ENCODE results near the gene LARGE2. TPM values are rescaled to one million over a fixed set of nuclear protein-coding genes. Genes with fewer than 3 reads are reported as not detected.
A peak's percentile ranks its signal among the peaks of the same experiment; 100 is the strongest.

The LARGE2 gene
- total and polyA plus RNA-seq, 4 donors = 2.4 to 18.4 (median 14.5) TPM

GRCh38 chr11:45961751-45962240 lies 39.3 kb downstream of the LARGE2 start:
- ATAC-seq (ENCODE audit: insufficient read depth, low FRiP score) (no peak), DNase-seq (no peak)
- 67 to 82% methylated on average over 7 of the region's 7 CpGs for WGBS, 2 donors
- H3K9ac ChIP-seq (ENCODE audit: insufficient read depth in 1 of 2, low read length in 2 of 2) = no peak overlapping the region
- no peaks in the 10 kb centered on the region for H3K9me3 ChIP-seq (ENCODE audit: control insufficient read depth in 4 of 4, insufficient read depth in 3 of 4, low read length in 3 of 4)
- no peak overlapping the region for H3K4me3 ChIP-seq
- H3K36me3 ChIP-seq (ENCODE audit: control insufficient read depth in 4 of 4, insufficient read depth in 4 of 4, low read length in 4 of 4) = peaks cover 5 to 17% (median 12%) of the 10 kb centered on the region in 4 donors
- H3K4me1 ChIP-seq (ENCODE audit: control insufficient read depth in 5 of 5, insufficient read depth in 5 of 5, low read length in 5 of 5) = peaks cover 0 to 8% (median 0%) of the 10 kb centered on the region in 5 donors
- no peak for TF ChIP-seq CTCF (IDR thresholded peaks at IDR 0.05; ENCODE audit: control extremely low read depth, extremely low read depth)
- H3K27ac ChIP-seq (ENCODE audit: low read depth in 1 of 2, low read length in 1 of 2) = no peak overlapping the region
- no peaks in the 10 kb centered on the region for H3K27me3 ChIP-seq (ENCODE audit: control insufficient read depth in 3 of 3, insufficient read depth in 3 of 3, low read length in 2 of 3)

GRCh38 chr11:45964911-45965389 lies 42.5 kb downstream of the LARGE2 start:
- DNase-seq (peak; percentile 81 to 90 (median 87)), ATAC-seq (ENCODE audit: insufficient read depth, low FRiP score) (peak; percentile 69)
- H3K27me3 ChIP-seq (ENCODE audit: control insufficient read depth in 3 of 3, insufficient read depth in 3 of 3, low read length in 2 of 3) = no peaks in the 10 kb centered on the region
- no peak overlapping the region for H3K9ac ChIP-seq (ENCODE audit: insufficient read depth in 1 of 2, low read length in 2 of 2)
- H3K36me3 ChIP-seq (ENCODE audit: control insufficient read depth in 4 of 4, insufficient read depth in 4 of 4, low read length in 4 of 4) = peaks cover 12 to 32% (median 25%) of the 10 kb centered on the region in 4 donors
- no peaks in the 10 kb centered on the region for H3K9me3 ChIP-seq (ENCODE audit: control insufficient read depth in 4 of 4, insufficient read depth in 3 of 4, low read length in 3 of 4)
- H3K4me1 ChIP-seq (ENCODE audit: control insufficient read depth in 5 of 5, insufficient read depth in 5 of 5, low read length in 5 of 5) = peaks cover 0 to 8% (median 0%) of the 10 kb centered on the region in 5 donors
- no peak overlapping the region for H3K4me3 ChIP-seq
- no peak overlapping the region for H3K27ac ChIP-seq (ENCODE audit: low read depth in 1 of 2, low read length in 1 of 2)
- peak; percentile 79 for TF ChIP-seq CTCF (IDR thresholded peaks at IDR 0.05; ENCODE audit: control extremely low read depth, extremely low read depth)
- WGBS, 2 donors = 27 to 32% methylated on average over 9 of the region's 9 CpGs

- Histone ChIP-seq H3K27me3 (ENCODE audit: control insufficient read depth in 3 of 3, insufficient read depth in 3 of 3, low read length in 2 of 3) (no peaks in the 10 kb centered on the region), H3K27ac (ENCODE audit: low read depth in 1 of 2, low read length in 1 of 2) (no peak overlapping the region), H3K4me1 (ENCODE audit: control insufficient read depth in 5 of 5, insufficient read depth in 5 of 5, low read length in 5 of 5) (no peaks in the 10 kb centered on the region), H3K36me3 (ENCODE audit: control insufficient read depth in 4 of 4, insufficient read depth in 4 of 4, low read length in 4 of 4) (peaks cover 14 to 35% (median 25%) of the 10 kb centered on the region in 4 donors), H3K4me3 (no peak overlapping the region), H3K9ac (ENCODE audit: insufficient read depth in 1 of 2, low read length in 2 of 2) (no peak overlapping the region), H3K9me3 (ENCODE audit: control insufficient read depth in 4 of 4, insufficient read depth in 3 of 4, low read length in 3 of 4) (no peaks in the 10 kb centered on the region)
- ATAC-seq (ENCODE audit: insufficient read depth, low FRiP score) (no peak), DNase-seq (no peak)
- WGBS, 2 donors = 84 to 87% methylated on average over 2 of the region's 2 CpGs
- TF ChIP-seq CTCF (IDR thresholded peaks at IDR 0.05; ENCODE audit: control extremely low read depth, extremely low read depth) = no peak
Measured at GRCh38 chr11:45967506-45967905, 45.0 kb downstream of the LARGE2 start.

- no peak overlapping the region for H3K9ac ChIP-seq (ENCODE audit: insufficient read depth in 1 of 2, low read length in 2 of 2)
- no peak overlapping the region for H3K27ac ChIP-seq (ENCODE audit: low read depth in 1 of 2, low read length in 1 of 2)
- no peak for TF ChIP-seq CTCF (IDR thresholded peaks at IDR 0.05; ENCODE audit: control extremely low read depth, extremely low read depth)
- no peak for DNase-seq
- ATAC-seq (ENCODE audit: insufficient read depth, low FRiP score) = no peak
- H3K36me3 ChIP-seq (ENCODE audit: control insufficient read depth in 4 of 4, insufficient read depth in 4 of 4, low read length in 4 of 4) = peaks cover 14 to 39% (median 25%) of the 10 kb centered on the region in 4 donors
- no peak overlapping the region for H3K4me3 ChIP-seq
- 95 to 98% methylated on average over 2 of the region's 2 CpGs for WGBS, 2 donors
- no peaks in the 10 kb centered on the region for H3K27me3 ChIP-seq (ENCODE audit: control insufficient read depth in 3 of 3, insufficient read depth in 3 of 3, low read length in 2 of 3)
- H3K9me3 ChIP-seq (ENCODE audit: control insufficient read depth in 4 of 4, insufficient read depth in 3 of 4, low read length in 3 of 4) = no peaks in the 10 kb centered on the region
- H3K4me1 ChIP-seq (ENCODE audit: control insufficient read depth in 5 of 5, insufficient read depth in 5 of 5, low read length in 5 of 5) = no peaks in the 10 kb centered on the region
Measured at GRCh38 chr11:45968901-45969300, 46.4 kb downstream of the LARGE2 start.

Measured in lung (tissue), 12 donors.